Hepatocyte (in vitro differentiated cells): ENCODE measurements around the gene PI4K2A.

Source experiments
- CTCF ChIP-seq: fragments of 200-600 bp; sonication (generic); IDR thresholded peaks from 2 replicates; pipeline ENCODE4 v1.5.1; 2016; ENCODE audit warnings: antibody characterized with exemption, mild to moderate bottlenecking; ENCODE audit not compliant: poor library complexity
- EZH2 ChIP-seq: fragments of 200-600 bp; sonication (generic); IDR thresholded peaks from 2 replicates; pipeline ENCODE4 v1.6.1; 2016; ENCODE audit warnings: antibody characterized with exemption, mild to moderate bottlenecking, borderline replicate concordance
- EZH2phosphoT487 ChIP-seq: fragments of 200-600 bp; sonication (generic); IDR thresholded peaks from one replicate; pipeline ENCODE4 v1.6.1; 2018; ENCODE audit warnings: antibody characterized with exemption, mild to moderate bottlenecking, low read depth, moderate library complexity; ENCODE audit not compliant: unreplicated experiment, severe bottlenecking

DNA sequence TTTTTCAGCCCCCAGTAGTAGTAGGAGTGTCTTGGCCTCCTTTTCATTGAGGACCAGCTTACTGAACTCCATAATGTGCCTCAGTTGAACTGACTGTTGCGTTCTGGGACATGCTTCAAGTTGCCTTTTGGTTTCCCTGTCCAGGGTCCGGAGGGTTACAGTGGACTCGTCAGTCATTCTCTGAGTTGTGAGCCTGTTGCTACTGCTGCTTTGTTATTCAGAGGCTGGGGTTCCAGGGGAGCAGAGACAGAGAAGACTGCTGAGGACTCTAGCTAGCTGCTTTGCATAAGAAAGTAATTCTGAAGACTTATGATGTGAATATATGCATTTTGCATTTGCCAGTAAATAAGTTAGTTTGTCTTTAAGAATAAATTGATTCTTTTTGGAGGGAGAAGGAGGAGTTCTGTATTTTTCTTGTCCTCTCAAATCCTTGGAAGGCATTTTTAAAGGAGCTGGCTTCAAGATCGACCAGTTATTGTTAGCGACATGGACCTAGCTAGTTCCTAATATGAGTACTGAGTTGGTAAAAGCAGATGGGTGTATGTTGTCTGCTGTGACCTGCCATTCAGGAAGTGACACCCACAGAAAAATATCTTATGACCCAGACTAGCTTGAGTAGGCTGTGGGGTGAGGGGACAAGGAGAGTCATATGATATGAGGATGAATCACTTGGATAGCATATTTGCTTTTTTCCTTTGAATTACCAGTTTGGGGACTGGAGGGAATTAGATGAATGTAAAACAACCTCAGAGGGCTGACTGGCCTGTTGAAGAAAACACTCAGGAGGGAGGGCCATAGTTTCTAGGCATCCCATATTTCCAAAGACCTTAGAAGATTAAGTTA lies 8.3 kb downstream of the PI4K2A start:
- no peak for TF ChIP-seq EZH2
- no peak for TF ChIP-seq CTCF
- no peak for TF ChIP-seq EZH2phosphoT487
